HepG2 (cell line): ENCODE results near the gene NAIF1. TPM values are rescaled to one million over a fixed set of nuclear protein-coding genes. Genes with fewer than 3 reads are reported as not detected.

Source experiments
- ZMYM3 ChIP-seq: sonication (generic); formaldehyde crosslinking; IDR thresholded peaks from 2 replicates; pipeline ENCODE4 v1.5.1; 2020; ENCODE audit warnings: mild to moderate bottlenecking, missing genetic modification reagents
- polyA plus RNA-seq, 8 experiments: library from polyadenylated mRNA; depleted of rRNA in 3 of 8; stranded (reverse) in 7 of 8; unstranded in 1 of 8; fragments of >200 nt; fragmentation: Illumina TruSeq in 4 of 8; extraction: Trizol in 4 of 8; gene quantifications; 2 replicates each; pipeline versions ENCODE4 v1.2.1 to v1.2.3, GENCODE V29; 2011 to 2016; ENCODE audit warnings: low read depth in 4 of 8, missing spikeins in 1 of 8, mixed read lengths in 1 of 8; ENCODE audit not compliant: insufficient read depth in 1 of 8
- total RNA-seq, 5 experiments: library from RNA; depleted of rRNA; stranded (reverse); fragments of >200 nt; fragmentation: Illumina TruSeq; extraction: Trizol; gene quantifications; 2 replicates each; pipeline ENCODE4 v1.2.3, GENCODE V29; 2016; ENCODE audit warnings: low read depth in 1 of 5
- TF ChIP-seq, protein P1 (sequence below): sonication (generic); formaldehyde crosslinking; IDR thresholded peaks from 2 replicates; pipeline ENCODE4 v1.5.1; 2020; ENCODE audit warnings: mild to moderate bottlenecking, missing genetic modification reagents, moderate library complexity
- TF ChIP-seq, protein P2 (sequence below): sonication (generic); formaldehyde crosslinking; IDR thresholded peaks from 2 replicates; pipeline ENCODE4 v1.4.0; 2020; ENCODE audit warnings: missing genetic modification reagents, borderline replicate concordance
- TF ChIP-seq, protein P3 (sequence below): sonication (generic); formaldehyde crosslinking; IDR thresholded peaks from 2 replicates; pipeline ENCODE4 v1.4.0; 2020; ENCODE audit warnings: missing genetic modification reagents

The NAIF1 gene
- total and polyA plus RNA-seq, 2 of the 13 experiments (the other 11 are each of a cell fraction or from before 2014, with no cell fraction given): 6.0 to 6.9 TPM

DNA sequence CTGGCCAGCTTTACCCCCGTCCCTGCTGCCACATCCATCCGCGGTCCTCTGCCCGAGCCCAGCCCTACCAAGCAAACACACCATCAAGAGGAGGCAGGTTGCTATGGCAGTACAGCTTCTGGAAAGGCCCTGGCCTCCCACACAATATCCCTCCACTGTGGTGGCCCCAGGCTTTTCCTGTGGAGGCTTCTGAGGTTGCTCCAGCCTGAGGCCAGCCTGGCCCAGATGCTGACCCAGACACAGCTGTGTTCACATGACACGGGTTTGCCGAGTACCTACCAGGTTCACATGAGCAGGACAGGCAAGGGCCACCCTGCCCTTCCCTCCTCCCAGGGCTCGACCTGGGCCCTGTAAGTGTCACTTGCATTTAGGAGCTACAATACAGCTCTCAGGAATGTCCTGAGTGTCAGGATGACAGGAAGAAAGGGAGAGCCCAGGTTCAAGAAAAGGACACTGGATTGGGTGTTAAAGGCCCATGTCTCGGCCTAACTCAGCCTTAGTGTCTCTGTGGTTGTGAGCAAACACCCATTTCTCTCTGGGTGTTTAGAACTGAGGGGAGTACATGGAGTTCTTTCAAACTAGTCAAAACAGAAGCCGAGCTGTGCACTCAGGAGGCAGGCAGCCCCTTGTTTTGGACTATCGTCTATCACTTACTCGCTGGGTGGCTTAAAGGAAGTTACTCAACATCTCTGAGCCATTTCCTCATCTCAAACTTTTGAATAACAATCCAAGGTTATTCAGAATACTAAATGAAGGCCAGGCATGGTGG, 40.2 kb downstream of the NAIF1 start (continued):
- TF ChIP-seq, protein P1, sequence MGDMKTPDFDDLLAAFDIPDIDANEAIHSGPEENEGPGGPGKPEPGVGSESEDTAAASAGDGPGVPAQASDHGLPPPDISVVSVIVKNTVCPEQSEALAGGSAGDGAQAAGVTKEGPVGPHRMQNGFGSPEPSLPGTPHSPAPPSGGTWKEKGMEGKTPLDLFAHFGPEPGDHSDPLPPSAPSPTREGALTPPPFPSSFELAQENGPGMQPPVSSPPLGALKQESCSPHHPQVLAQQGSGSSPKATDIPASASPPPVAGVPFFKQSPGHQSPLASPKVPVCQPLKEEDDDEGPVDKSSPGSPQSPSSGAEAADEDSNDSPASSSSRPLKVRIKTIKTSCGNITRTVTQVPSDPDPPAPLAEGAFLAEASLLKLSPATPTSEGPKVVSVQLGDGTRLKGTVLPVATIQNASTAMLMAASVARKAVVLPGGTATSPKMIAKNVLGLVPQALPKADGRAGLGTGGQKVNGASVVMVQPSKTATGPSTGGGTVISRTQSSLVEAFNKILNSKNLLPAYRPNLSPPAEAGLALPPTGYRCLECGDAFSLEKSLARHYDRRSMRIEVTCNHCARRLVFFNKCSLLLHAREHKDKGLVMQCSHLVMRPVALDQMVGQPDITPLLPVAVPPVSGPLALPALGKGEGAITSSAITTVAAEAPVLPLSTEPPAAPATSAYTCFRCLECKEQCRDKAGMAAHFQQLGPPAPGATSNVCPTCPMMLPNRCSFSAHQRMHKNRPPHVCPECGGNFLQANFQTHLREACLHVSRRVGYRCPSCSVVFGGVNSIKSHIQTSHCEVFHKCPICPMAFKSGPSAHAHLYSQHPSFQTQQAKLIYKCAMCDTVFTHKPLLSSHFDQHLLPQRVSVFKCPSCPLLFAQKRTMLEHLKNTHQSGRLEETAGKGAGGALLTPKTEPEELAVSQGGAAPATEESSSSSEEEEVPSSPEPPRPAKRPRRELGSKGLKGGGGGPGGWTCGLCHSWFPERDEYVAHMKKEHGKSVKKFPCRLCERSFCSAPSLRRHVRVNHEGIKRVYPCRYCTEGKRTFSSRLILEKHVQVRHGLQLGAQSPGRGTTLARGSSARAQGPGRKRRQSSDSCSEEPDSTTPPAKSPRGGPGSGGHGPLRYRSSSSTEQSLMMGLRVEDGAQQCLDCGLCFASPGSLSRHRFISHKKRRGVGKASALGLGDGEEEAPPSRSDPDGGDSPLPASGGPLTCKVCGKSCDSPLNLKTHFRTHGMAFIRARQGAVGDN (CRISPR knock-in tag): peak; percentile 32; the same call in 1 of the 2 replicates
- peak; percentile 80 for TF ChIP-seq ZMYM3 (CRISPR knock-in tag)
- TF ChIP-seq, protein P2, sequence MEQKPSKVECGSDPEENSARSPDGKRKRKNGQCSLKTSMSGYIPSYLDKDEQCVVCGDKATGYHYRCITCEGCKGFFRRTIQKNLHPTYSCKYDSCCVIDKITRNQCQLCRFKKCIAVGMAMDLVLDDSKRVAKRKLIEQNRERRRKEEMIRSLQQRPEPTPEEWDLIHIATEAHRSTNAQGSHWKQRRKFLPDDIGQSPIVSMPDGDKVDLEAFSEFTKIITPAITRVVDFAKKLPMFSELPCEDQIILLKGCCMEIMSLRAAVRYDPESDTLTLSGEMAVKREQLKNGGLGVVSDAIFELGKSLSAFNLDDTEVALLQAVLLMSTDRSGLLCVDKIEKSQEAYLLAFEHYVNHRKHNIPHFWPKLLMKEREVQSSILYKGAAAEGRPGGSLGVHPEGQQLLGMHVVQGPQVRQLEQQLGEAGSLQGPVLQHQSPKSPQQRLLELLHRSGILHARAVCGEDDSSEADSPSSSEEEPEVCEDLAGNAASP: no peak
- TF ChIP-seq, protein P3, sequence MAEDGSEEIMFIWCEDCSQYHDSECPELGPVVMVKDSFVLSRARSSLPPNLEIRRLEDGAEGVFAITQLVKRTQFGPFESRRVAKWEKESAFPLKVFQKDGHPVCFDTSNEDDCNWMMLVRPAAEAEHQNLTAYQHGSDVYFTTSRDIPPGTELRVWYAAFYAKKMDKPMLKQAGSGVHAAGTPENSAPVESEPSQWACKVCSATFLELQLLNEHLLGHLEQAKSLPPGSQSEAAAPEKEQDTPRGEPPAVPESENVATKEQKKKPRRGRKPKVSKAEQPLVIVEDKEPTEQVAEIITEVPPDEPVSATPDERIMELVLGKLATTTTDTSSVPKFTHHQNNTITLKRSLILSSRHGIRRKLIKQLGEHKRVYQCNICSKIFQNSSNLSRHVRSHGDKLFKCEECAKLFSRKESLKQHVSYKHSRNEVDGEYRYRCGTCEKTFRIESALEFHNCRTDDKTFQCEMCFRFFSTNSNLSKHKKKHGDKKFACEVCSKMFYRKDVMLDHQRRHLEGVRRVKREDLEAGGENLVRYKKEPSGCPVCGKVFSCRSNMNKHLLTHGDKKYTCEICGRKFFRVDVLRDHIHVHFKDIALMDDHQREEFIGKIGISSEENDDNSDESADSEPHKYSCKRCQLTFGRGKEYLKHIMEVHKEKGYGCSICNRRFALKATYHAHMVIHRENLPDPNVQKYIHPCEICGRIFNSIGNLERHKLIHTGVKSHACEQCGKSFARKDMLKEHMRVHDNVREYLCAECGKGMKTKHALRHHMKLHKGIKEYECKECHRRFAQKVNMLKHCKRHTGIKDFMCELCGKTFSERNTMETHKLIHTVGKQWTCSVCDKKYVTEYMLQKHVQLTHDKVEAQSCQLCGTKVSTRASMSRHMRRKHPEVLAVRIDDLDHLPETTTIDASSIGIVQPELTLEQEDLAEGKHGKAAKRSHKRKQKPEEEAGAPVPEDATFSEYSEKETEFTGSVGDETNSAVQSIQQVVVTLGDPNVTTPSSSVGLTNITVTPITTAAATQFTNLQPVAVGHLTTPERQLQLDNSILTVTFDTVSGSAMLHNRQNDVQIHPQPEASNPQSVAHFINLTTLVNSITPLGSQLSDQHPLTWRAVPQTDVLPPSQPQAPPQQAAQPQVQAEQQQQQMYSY (CRISPR knock-in tag): no peak
